Retinal pigment epithelial cell (primary cell): ENCODE measurements around the gene MS4A15.

ENCODE experiments used
- DNase-seq: peaks from one replicate; pipeline ENCODE4 v3.0.0-alpha.2; 2010; ENCODE audit warnings: low read depth
- H3K4me3 ChIP-seq: 2 replicates; pipeline ENCODE4 v1.5.1; 2011; ENCODE audit warnings: mild to moderate bottlenecking, low read length, control low read depth, moderate library complexity
- CTCF ChIP-seq: conservative IDR thresholded peaks from 2 replicates; pipeline ENCODE4 v1.5.1; 2011; ENCODE audit warnings: low read depth, low read length, control low read depth, inconsistent platforms

The MS4A15 gene

DNA sequence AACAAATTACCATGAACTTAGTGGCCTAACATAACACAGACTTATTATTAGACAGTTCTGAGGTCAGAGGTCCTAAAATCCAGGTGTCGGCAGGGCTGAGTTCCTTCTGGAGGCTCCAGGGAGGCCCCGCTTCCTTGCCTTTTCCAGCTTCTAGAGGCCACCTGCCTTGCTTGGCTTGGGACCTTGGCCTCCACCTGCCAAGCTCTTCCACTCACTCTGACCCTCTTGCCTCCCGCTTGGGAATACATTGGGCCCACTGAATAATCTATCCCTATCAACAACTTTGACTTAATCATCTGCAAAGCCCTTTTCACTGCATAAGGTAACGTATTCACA lies 25.3 kb downstream of the MS4A15 start:
- DNase-seq: no peak
- H3K4me3 ChIP-seq: no peak overlapping the region
- TF ChIP-seq CTCF: no peak

GRCh38 chr11:60782393-60783140 lies 25.9 kb downstream of the MS4A15 start:
- TF ChIP-seq CTCF: no peak
- H3K4me3 ChIP-seq: no peak overlapping the region
- no peak for DNase-seq

DNA sequence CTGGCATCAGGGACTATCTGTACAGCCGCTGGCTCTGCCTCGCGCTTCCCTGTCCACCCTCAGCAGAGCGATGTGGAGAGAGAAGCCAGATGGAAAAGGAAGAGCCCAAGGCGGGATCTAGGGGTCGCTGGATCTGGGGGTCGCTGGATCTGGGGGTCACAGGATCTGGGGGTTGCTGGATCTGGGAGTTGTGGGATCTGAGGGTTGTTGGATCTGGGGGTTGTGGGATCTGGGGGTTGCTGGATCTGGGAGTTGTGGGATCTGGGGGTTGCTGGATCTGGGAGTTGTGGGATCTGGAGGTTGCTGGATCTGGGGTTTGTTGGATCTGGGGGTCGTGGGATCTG lies 26.4 kb downstream of the MS4A15 start:
- no peak for TF ChIP-seq CTCF

GRCh38 chr11:60783911-60784310 lies 27.2 kb downstream of the MS4A15 start:
- DNase-seq: no peak
- H3K4me3 ChIP-seq: no peak overlapping the region
- TF ChIP-seq CTCF: no peak

More for the DNA sequence above, 26.4 kb downstream of the MS4A15 start:
- no peak for DNase-seq
- H3K4me3 ChIP-seq: no peak overlapping the region

GRCh38 chr11:60785136-60785535 lies 28.5 kb downstream of the MS4A15 start, which contains the start of gene MS4A10:
Gene MS4A10 (plus strand): TSS chr11:60785333. CDS start chr11:60790336, 5,003 bp downstream.
- no peak for TF ChIP-seq CTCF
- no peak within 1 kb of the TSS for H3K4me3 ChIP-seq

DNA sequence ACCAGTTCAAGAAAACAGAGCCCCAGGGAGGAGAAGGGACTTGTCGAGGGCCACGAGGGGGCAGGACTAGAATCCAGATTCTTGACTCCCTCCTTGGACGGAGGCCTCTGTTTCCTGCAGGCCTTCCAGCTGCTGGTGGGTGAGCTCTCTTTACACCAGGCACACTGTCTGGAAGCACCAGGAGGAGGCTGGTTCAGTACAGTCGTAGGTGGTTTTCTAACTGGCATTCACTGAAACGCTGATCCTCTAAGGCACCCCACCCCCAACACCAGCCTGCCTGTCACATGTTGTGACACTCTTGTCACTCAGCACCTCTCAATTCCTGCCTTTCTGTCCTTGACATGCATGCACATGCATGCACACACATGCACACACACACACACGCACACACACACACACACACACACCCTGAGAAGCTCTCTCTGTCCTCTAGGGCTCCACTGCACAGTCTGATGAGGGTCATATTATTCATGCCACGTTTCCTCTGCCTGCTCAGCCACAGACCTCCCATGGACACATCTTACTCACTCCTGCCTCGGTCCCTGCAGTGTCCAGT lies 29.2 kb downstream of the MS4A15 start:
- H3K4me3 ChIP-seq: no peak overlapping the region
- TF ChIP-seq CTCF: no peak
- no peak for DNase-seq

More at GRCh38 chr11:60785136-60785535, 28.5 kb downstream of the MS4A15 start, which contains the start of gene MS4A10:
- no peak for DNase-seq
